ENCODE measurements around the gene BPIFA2.
"Not testable (repeated sequence)": the region's sequence is repeated elsewhere in the genome, so short reads cannot be mapped to it uniquely, and the experiment has no call there.

The BPIFA2 gene, protein sequence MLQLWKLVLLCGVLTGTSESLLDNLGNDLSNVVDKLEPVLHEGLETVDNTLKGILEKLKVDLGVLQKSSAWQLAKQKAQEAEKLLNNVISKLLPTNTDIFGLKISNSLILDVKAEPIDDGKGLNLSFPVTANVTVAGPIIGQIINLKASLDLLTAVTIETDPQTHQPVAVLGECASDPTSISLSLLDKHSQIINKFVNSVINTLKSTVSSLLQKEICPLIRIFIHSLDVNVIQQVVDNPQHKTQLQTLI
- 0 to 0.04 reads per million in 2 donors for total RNA-seq

DNA sequence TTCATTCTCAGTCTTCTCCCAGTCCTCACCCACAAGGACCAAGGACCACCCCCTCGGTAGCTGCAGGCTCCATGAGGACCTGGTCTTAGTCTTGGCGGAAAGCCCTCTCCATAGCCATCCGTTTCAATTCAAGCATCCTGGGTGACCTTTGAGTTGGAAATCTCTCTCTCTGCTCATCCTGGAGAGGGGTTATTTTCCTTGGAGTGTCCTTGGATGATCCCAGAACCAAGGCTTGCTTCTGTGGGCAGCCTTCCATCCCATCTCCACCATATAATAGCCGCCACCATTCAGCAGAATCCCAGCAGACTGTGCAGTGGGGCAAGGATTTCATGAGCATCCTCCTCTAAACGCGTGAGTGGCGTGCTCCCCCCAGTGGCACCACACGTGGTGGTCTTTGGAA lies at the start of gene BPIFA2:
Gene BPIFA2, plus strand, starts transcription at position 301 of the 400 bp plus-strand sequence. CDS start 987 bp downstream, outside the sequence.
- DNase-seq, result no peak

DNA sequence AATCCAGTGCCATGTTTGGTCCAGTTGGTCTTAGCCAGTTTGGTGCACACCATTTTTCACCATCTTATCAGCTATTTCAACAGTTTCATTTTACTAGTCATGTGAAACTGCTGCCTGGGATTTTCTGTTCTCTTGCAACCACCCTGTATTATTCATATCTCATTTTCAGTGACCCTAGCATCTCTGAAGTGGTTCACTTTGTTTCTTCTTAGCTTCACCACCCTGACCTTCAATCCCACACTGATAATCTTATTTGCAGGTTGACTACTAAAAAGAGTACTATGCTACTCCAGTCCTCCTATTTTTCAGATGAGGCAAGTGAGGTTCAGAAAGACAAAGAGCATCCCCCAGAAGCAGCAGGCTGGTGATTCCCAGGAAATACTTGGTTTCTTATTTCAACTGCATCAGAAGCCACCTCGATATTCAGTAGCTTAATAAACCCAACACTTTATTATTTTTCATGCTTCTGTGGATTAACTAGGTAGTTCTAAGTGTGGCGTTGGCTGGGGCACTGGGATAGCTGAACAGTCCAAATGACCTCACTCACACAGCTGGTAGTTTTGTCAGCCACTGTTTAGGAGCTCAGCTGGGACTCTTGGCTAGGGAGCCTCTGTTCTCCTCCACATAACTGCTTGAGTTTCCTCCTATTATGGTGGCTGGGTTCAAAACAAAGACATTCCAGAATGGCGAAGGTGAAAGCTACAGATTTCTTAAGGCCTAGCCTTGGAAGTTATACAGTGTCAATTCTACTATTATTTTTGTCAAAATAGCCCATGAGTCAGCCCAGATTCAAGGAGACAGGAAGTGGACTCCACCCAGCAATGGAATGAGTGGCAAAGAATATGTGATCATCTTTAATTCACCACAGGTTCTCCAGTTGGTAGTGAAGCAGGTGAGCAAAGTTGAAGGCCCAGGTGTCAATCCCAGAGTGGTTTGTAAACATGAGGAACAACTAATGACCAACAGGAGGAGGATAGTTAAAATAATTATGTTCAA lies 47.9 kb upstream of the BPIFA2 start:
- DNase-seq, result no peak

DNA sequence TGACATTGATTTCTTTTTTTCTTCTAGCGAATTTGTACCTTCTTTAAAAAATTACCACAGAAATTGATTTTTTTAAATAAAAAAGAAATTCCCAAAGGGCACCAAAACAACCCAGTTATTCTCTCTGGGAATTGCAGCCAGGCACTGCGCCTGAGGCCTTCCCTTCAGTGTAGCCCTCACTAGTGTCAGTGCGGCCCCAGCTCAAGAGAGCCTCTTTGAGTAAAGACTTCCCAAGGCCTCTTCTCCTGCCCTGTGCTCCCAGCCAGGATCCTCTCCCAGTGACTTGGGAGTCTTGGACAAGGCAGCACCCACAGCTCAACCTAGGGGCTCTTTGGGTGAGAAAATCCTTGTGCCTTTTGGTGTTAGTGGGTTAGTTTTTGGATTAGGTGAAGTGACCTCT lies 47.0 kb upstream of the BPIFA2 start:
- no peak for DNase-seq

DNA sequence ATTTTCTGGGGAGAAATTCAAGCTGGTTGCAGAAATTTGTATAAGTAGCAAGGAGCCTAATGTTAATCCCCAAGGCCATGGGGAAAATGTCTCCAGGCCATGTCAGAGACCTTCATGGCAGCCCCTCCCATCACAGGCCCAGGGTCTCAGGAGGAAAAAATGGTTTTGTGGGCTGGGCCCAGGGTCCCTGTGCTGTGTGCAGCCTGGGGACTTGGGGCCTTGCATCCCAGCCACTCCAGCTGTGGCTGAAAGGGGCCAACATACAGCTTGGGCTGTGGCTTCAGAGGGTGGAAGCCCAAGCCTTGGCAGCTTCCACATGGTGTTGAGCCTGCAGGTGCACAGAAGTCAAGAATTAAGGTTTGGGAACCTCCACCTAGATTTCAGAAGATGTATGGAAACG lies 45.7 kb upstream of the BPIFA2 start:
- not testable (repeated sequence) for DNase-seq

DNA sequence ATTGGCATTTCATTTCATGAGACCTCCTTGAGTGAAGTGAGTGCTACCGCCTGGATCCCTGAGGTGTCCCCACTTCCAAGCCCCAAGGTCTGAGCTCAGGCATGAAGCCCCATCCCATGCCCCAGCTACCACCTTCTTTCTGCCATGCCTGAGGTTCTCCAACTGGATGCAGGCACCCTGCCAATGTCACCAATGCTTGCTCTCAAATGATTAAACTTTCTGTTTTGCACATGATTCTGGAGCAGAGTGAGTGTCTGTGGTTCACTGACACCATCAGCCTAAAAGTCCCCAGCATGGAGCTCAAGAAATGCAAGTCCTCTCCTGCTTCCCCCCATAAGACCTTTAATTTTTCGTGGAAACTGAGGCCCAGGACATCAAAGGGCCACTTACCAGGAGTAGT lies 43.7 kb upstream of the BPIFA2 start:
- no peak for DNase-seq

DNA sequence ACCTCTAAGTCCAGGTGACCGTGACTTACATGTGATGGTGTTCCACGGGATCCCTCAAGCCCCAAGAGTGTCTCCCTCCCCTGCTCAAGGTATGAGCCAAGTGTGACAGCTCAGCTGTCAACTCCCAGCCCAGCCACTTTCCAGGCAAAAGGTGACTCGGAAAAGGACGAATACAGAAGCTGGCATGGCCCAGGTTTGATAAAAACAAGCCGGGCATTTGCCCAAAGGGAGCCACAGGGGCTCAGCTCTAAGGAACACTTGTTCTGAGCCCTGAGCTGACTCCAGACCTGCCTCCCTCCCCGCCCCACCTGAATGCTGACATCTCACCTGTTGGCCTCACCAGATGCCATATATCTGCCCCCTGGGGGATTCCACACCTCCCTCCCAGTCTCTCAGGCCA lies 43.0 kb upstream of the BPIFA2 start:
- no peak for DNase-seq

DNA sequence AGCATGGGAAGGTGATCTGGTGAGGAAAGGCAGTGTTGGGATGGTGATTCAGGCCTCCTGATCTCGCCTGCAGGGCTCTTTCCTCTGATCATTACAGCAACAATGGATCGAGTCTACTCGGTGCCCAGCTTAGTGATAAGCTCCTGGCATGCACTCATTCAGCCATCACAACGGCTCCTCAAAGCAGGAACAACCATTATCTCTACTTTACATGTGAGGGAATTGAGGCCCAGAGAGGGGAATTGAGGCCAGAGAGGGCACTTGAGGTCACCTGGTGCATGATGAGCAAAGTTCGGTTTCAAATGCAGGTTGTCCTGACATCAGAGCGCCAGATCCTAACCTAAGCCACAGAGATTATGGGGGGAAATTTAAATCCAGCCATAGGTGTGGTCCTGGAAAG lies 42.0 kb upstream of the BPIFA2 start:
- DNase-seq, result no peak

DNA sequence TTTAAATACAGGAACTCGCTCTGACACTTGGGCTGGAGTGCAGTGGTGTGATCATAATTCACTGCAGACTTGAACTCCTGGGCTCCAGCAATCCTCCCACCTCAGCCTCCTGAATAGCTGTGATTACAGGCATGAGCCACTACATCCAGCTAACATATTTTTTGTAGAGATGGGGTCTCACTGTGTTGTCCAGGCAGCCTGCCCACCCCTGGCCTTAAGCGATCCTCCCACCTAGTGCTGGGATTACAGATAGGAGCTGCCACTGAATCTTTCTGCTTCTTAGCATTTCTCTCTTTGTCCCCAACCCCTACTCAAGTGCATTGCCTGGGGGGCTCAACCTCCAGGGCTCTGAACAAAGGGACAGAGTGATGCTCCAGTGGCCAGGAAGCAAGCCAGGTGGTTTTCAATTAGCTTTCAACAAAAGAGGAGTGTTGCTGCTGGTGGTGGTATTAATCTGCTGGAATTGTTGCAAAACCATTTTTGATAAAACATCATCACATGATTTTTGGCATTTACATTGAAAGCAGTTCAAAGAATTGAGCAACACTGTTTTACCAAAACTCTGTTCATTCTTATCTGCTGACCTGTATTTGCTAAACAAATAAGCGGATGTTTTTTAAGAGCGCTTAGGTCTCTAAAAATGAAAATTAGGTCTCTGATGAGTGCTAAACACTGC lies 40.4 kb upstream of the BPIFA2 start:
- no peak for DNase-seq

DNA sequence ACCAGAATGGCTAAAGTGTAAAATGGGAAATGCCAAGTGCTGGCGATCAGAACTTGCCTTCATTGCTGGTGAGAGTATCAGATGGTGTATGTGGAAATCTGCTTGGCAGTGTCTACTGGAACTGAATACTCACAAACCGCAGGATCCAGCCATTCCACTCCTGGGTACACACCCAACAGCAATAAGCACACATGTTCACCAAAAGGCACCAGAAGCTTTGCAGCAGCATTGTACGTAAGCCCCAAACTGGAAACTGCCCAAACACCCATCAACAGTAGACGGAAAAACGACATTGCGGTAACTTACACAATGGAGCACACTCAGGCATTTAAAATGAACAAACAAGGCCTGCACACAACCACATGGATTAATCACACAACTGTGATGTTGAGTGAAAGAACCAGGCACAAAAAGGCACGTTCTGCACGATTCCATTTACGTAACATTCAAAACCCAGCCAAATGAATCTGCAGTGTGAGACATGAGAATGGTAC lies 37.3 kb upstream of the BPIFA2 start:
- DNase-seq, result no peak

DNA sequence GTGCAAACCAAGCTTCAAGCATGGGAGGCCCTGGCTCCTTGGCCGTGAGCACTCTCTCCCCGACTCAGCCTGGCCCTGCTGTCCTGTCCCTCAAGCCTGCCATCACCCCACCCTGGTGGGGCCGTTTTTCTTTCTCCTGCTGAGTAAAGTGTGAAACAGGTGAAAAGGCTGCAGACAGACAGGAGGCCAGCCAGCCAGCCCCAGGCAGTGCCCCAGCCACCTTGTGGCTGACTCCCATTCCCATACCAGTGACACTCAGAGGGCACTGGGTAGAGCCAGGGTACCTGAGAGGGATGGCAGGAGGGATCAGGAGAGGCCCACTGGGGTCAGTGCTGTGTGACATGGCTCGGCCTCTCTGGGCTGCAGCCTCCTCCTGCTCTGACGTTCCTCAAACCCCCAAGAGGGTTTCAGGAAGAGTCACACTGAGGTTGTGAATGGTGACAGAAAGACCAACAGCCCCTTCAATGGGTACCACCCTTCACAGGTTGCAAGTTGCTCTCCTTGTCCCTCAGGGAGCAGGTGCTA lies 35.9 kb upstream of the BPIFA2 start:
- no peak for DNase-seq

DNA sequence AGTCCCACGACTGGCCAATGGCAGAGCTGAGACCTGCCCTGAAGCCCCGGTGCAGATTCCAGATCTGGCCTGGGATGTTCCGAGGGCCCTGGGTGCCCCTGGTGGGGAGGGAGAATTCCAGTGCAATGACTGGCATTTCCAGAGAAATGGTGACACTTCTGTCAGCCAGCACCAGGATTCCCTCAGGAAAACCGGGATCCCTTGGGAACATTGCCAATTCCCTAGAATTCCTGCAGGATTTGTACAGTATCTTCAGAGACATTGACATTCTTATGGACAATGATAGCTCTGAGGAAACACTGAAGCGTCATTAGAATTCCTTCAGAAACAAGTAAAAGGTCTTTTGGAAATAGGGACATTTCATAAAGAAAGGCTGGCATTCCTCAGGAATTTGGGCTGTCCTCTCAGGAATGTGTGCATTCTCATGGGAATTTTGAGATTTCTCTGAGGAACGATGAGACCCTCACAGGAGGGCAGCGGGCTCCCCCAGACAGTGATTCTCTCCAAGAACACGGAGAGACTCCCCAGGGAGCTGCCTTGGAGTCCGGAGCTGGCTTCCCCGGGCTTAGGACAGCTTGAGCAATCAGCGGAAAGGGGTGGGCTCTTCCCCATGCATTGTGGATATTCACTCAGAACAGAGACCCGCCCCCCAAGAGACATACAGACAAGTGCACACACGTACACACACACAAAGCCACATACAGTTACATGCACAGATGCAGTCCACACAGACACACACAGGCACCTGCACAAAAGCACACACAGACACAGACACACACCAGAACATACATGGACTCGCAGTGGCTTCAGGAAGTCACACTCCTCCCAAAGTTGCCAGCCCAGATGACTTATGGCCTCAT lies 35.2 kb upstream of the BPIFA2 start:
- no peak for DNase-seq

DNA sequence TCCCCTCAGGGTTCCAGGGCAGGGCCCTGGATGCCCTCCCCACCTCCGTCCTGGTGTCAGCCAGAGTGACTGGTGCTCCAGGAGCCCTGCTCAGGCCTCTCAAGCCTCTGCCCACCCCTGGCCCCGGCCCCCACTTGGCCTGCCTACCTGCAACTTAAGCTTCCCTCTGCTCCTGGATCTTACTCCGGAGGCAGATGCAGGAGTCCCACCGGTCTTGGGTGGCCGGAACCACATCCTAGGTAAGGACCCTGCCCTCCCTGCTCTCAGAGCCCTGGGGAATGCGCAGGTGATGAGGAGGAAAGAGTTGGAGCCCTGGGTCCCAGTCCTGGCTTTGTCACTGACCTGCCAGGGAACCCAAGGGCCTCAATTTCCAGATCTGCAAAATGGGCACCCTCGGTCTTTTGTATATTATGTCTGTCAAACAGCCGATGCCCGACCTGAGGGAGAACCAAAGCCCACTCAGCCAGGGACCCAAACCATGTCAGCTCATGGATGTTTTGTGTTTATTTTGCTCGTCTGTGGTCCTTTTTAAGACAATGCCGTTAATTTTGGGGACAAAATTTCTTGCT lies 34.5 kb upstream of the BPIFA2 start:
- no peak for DNase-seq

DNA sequence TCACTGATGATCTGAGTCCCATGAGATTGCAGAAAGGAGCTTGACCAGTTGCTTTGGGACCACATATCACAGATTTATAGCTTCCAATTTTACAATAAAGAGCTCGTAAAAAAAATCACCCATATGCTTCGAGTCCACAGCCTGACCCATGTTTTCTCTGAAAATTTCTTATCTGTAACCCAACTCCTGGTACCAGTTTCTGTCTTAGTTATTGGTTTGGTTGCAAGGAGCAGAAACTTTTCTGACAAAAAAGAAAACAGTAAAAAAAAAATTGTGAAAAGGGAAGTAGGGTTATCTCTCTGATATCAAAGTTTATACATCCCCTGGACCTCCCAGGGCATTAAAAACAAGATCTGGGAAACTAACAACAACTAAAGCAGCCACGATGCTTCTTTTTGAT lies 30.8 kb upstream of the BPIFA2 start:
- no peak for DNase-seq

DNA sequence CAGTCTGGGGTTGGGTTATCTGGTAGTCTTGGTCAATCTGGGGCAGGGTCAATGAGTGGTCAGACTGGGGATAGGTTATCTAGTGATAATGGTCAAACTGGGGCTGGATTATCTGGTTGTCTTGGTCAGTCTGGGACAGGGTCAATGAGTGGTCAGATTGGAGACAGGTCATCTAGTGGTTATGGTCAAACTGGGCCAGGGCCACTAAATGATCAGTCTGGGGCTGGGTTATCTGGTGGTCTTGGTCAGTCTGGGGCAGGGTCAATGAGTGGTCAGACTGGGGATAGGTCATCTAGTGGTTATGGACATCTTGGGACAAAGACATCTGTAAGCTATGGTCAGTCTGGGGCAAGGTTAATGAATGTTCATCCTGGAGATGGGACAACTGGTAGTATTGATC lies 28.5 kb upstream of the BPIFA2 start:
- DNase-seq, result no peak

DNA sequence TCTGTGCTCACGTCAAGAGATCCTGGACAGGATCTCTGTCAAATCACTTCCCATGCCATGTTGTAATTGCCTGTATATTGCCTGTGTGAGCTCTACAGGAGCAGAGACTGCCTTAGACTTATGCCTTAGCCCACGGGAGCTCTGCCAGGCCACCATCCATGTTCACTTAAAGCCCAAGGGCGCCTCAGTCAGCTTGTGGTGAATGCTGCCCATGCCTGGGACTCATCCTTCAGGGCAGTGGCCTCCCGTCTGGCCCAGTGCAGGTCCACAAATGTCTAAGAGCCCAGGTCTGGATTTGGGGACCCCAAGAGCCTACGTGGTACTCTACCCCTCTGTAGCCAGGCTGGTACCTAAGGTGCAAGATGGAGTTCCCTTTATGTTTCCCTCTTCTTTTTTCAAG lies 22.4 kb upstream of the BPIFA2 start:
- DNase-seq, result no peak

DNA sequence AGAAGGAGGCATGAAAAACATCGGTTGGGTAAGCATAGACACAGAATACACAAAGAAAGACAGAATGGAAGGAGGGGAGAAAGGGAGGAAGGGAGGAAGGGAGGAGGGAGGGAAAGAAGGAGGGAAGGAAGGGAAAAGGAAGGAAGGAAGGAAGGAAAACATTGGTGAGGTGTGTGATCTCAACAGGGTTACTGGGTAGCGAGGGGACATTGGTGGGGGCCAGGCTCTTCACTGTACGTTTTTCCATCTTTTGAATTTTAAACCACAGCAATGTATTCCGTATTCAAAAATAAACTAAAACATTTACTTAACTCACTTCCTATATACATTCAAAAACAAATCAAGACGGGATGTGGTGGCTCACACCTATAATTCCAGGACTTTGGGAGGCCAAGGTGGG lies 20.7 kb upstream of the BPIFA2 start:
- DNase-seq, result no peak

DNA sequence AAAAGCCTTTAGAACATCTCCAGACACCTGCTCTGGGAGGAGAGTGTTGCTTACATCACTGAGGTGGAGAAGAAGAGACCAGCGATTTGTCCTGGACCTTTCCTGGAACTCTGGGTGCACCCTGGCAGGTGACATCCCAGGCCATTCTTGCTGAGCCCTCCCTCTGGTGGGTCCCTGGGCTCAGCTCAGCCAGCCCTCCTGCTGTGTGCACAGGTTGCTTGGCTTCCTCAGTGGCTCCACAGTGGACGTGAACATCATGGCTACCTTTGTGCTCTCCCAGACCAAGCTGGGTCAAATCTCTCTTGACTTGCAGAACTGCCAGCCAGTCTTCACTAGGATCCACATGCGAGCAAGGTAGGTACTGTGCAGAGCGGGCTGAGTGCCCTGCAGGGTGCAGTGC lies 19.9 kb upstream of the BPIFA2 start:
- DNase-seq, result no peak

DNA sequence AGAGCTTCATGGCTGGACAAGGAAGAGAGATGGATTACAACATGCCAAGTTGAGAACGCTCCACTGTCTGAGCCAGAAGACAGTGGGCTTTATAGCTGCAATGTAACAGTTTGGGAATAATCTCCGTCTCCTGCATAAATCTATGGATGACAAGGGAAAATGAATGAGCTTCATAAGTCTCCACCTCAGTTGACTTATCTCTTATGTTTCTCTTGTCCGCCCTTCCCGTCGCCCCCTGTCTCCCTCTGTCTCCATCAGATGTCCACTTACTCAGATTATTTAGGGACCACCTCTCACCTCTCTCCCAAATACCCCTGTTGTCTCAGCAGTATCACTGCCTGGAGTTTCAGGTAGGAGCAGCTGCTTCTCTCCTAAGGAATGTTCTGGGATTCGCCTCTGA lies 13.7 kb upstream of the BPIFA2 start:
- no peak for DNase-seq

DNA sequence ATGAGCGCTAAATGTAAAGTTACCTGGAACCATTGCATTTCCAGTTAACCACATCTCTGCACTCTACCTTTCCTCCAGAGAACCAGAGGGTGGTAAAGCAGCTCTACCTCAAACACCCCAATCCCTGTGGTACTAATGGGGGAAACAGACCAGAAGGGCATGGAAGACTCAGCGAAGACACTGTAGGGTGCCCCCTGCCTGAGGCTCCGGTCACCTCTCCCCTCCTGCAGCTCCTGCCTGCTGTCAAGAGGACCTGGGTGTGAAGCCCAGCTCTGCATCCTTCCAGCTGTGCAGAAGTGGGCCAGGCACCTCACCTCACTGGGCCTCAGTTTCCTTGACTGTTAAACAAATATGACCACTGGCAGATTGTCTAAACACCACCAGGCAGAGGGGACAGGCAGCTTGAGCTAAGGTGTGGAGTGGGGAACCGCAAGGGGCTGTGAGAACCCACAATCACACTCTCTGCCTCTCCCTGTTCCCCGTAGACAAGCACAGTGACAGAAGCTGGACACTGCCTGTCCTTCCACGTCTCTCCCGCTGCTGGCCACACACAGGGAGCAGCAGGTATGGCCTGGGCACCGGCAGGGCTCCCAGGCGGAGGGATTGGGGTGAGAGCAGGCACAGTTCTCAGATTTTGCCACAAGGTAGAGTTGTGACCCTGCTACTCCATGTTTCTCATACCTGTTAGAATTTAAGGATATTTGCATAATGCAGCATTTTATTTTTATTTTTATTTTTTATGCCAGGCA lies 9.1 kb upstream of the BPIFA2 start:
- DNase-seq, result no peak

DNA sequence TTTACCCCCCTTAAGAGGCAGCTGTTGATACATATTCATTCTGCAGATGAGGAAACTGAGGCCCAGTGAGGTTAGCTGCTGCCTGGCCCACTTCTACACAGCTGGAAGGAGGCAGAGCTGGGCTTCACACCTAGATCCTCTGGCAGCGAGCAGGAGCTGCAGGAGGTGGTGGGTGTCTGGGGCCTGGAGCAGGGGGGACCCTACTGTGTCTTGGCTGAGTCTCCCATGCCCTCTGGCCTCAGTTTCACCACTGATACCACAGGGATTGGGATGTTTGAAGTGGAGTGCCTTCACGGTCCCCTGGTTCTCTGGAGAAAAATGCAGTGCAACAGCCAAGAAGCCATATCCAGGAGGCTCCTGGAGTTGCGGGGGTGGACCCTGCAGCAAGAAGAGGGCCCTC lies 8.2 kb upstream of the BPIFA2 start:
- DNase-seq, result no peak

DNA sequence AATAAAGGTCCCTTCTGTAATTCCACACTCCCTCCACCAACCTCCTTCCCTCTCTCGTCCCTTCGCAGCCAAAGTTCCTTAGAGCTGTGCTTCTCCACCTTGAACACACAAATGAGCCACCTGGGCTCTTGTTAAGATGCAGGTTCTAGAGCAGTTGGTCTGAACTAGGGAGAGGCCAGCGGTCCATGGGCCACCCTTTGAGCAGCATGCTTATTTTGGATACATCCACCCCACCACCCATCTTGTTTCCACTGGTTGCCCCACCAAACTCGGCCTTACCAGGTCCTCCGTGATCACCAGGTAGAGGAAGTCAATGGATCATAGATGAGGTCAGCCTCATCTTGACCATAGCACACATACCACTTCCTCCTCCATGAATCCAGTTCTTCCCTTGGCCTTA lies 7.3 kb upstream of the BPIFA2 start:
- DNase-seq, result no peak

All from activated gamma-delta T cell (primary cell).